NCI-H187 treated with DMSO at 0.1 percent for 48 hours (cell line): ENCODE results near the gene TTC39A.
"Not testable (repeated sequence)": the region's sequence is repeated elsewhere in the genome, so short reads cannot be mapped to it uniquely, and the experiment has no call there.

ENCODE experiments used
- DNase-seq: peaks from one replicate; lab custom pipeline; 2025; lab: John Stamatoyannopoulos, UW

TTC39A gene

GRCh38 chr1:51336711-51337110 is 6.3 kb upstream of the TTC39A start:
- no peak for DNase-seq

- DNase-seq = no peak
Observed at GRCh38 chr1:51336004-51336403, 5.6 kb upstream of the TTC39A start.

- no peak for DNase-seq
Observed at GRCh38 chr1:51331206-51332100, 1.1 kb upstream of the TTC39A start.

- no peak for DNase-seq
Observed at GRCh38 chr1:51329443-51330325, 678 bp downstream of the TTC39A start.

- DNase-seq = no peak
Observed at GRCh38 chr1:51328926-51329325, 1.4 kb downstream of the TTC39A start.

GRCh38 chr1:51328279-51328678 is 2.1 kb downstream of the TTC39A start:
- no peak for DNase-seq

- no peak for DNase-seq
Observed at GRCh38 chr1:51327386-51327785, 3.0 kb downstream of the TTC39A start.

GRCh38 chr1:51326839-51327238 is 3.5 kb downstream of the TTC39A start:
- DNase-seq = no peak

- DNase-seq = no peak
Observed at GRCh38 chr1:51325878-51326755, 4.2 kb downstream of the TTC39A start.

GRCh38 chr1:51325391-51325790 is 5.0 kb downstream of the TTC39A start:
- no peak for DNase-seq

GRCh38 chr1:51325011-51325385 is 5.4 kb downstream of the TTC39A start:
- not testable (repeated sequence) for DNase-seq

- no peak for DNase-seq
Observed at GRCh38 chr1:51324251-51325010, 5.9 kb downstream of the TTC39A start.

GRCh38 chr1:51323778-51324177 is 6.6 kb downstream of the TTC39A start:
- no peak for DNase-seq

GRCh38 chr1:51322417-51323101 is 7.8 kb downstream of the TTC39A start:
- no peak for DNase-seq

GRCh38 chr1:51321924-51322280 is 8.5 kb downstream of the TTC39A start:
- DNase-seq = no peak

- DNase-seq = no peak
Observed at GRCh38 chr1:51320967-51321923, 9.1 kb downstream of the TTC39A start.

GRCh38 chr1:51317798-51318197 is 12.6 kb downstream of the TTC39A start:
- DNase-seq = no peak

- DNase-seq = no peak
Observed at GRCh38 chr1:51316846-51317120, 13.6 kb downstream of the TTC39A start.

GRCh38 chr1:51316113-51316845 is 14.1 kb downstream of the TTC39A start:
- no peak for DNase-seq
